Measurements from ENCODE around the gene GUCD1. TPM values are rescaled to one million over a fixed set of nuclear protein-coding genes. Genes with fewer than 3 reads are reported as not detected.

The GUCD1 gene
- total and polyA plus RNA-seq, 2 of the 13 experiments (the other 11 are each of a cell fraction or from before 2014, with no cell fraction given): 128 to 245 TPM

GRCh38 chr22:24494528-24495364 is 60.2 kb downstream of the GUCD1 start, which contains the start of gene UPB1 (continued):
- TF ChIP-seq ZHX1 (CRISPR knock-in tag; IDR thresholded peaks at IDR 0.05; ENCODE audit: low read depth): peak; percentile 68; the same call in 1 of the 2 replicates
- TF ChIP-seq ZNF232 (CRISPR knock-in tag; IDR thresholded peaks at IDR 0.05; ENCODE audit: borderline replicate concordance): no peak
- peak; percentile 22; the same call in 1 of the 2 replicates for TF ChIP-seq ARID5B (CRISPR knock-in tag; IDR thresholded peaks at IDR 0.05)
- TF ChIP-seq ZNF605 (CRISPR knock-in tag; IDR thresholded peaks at IDR 0.05): no peak
- TF ChIP-seq IKZF4 (CRISPR knock-in tag; IDR thresholded peaks at IDR 0.05; ENCODE audit: borderline replicate concordance, low read depth, not compliant biosample characterization): no peak
- no peak for TF ChIP-seq SP5 (CRISPR knock-in tag; IDR thresholded peaks at IDR 0.05; ENCODE audit: borderline replicate concordance, low read depth)
- no peak for TF ChIP-seq ETV5 (CRISPR knock-in tag; IDR thresholded peaks at IDR 0.05; ENCODE audit: borderline replicate concordance)
- no peak for TF ChIP-seq PITX1 (CRISPR knock-in tag; IDR thresholded peaks at IDR 0.05)
- peak; percentile 0 for TF ChIP-seq HNRNPLL (IDR thresholded peaks at IDR 0.05; ENCODE audit: low read depth, low read length, poor library complexity, severe bottlenecking)
- TF ChIP-seq HES4 (CRISPR knock-in tag; IDR thresholded peaks at IDR 0.05; ENCODE audit: borderline replicate concordance): 0 out of 2 replicates have a peak, but pooled peaks have one; percentile 44
- 0 out of 2 replicates have a peak, but pooled peaks have one; percentile 15 for TF ChIP-seq ZNF224 (CRISPR knock-in tag; IDR thresholded peaks at IDR 0.05)
- no peak for TF ChIP-seq ADNP (CRISPR knock-in tag; IDR thresholded peaks at IDR 0.05)
- TF ChIP-seq PHF8 (CRISPR knock-in tag; IDR thresholded peaks at IDR 0.05): no peak
- peak; percentile 8 for TF ChIP-seq XRCC5 (optimal IDR thresholded peaks at IDR 0.05; ENCODE audit: low read length)
- no peak for TF ChIP-seq SPEN (CRISPR knock-in tag; IDR thresholded peaks at IDR 0.05; ENCODE audit: low read depth)
- TF ChIP-seq ZNF350 (CRISPR knock-in tag; IDR thresholded peaks at IDR 0.05; ENCODE audit: borderline replicate concordance, low read depth): no peak
- TF ChIP-seq KLF13 (CRISPR knock-in tag; IDR thresholded peaks at IDR 0.05): no peak
